ENCODE results near the gene LRBA.

- TF ChIP-seq CTCF (IDR thresholded peaks at IDR 0.05), result no peak
- no peak for TF ChIP-seq RELA (CRISPR knock-in tag; IDR thresholded peaks at IDR 0.05; ENCODE audit: borderline replicate concordance)
- TF ChIP-seq SP1 (CRISPR knock-in tag; conservative IDR thresholded peaks at IDR 0.05), result no peak
- no peak for TF ChIP-seq IRF2 (CRISPR knock-in tag; IDR thresholded peaks at IDR 0.05; ENCODE audit: borderline replicate concordance, low read depth)
- no peak for TF ChIP-seq MAX (CRISPR knock-in tag; IDR thresholded peaks at IDR 0.05)
- no peak for TF ChIP-seq E2F4 (CRISPR knock-in tag; IDR thresholded peaks at IDR 0.05; ENCODE audit: borderline replicate concordance, low read depth)
- no peak for TF ChIP-seq ZNF121 (CRISPR knock-in tag; IDR thresholded peaks at IDR 0.05)
Observed at GRCh38 chr4:150805183-150806025, 209.7 kb downstream of the LRBA start.
